Heart left ventricle (tissue), 16 donors: ENCODE measurements around the gene CFAP161. TPM values are rescaled to one million over a fixed set of nuclear protein-coding genes. Genes with fewer than 3 reads are reported as not detected.

Experiments used
- ATAC-seq, 4 donors: fragments of 200-7000 bp; cut with Tn5 transposase; one replicate each; pipeline ENCODE4 v1.9.1; 2020 to 2022; ENCODE audit warnings: moderate library complexity in 4 of 4, mild to moderate bottlenecking in 3 of 4, moderate number of reproducible peaks in 1 of 4
- DNase-seq, 5 donors: peaks; one replicate each; pipeline ENCODE4 v3.0.0-alpha.2; 2020
- H3K27ac ChIP-seq, 12 donors: fragments of 200-600 bp; sonication (generic) in 4 of 12; one replicate each; pipeline versions ENCODE4 v1.5.0 to v1.8.0; 2016 to 2022; ENCODE audit warnings: mild to moderate bottlenecking in 2 of 12
- H3K27me3 ChIP-seq, 9 donors: fragments of 200-600 bp; sonication (generic) in 2 of 9; one replicate each; pipeline versions ENCODE4 v1.5.1 to v1.8.0; 2016 to 2022; ENCODE audit warnings: mild to moderate bottlenecking in 3 of 9
- H3K36me3 ChIP-seq, 9 donors: fragments of 200-600 bp; sonication (generic) in 2 of 9; one replicate each; pipeline versions ENCODE4 v1.5.0 to v1.8.0; 2018 to 2022; ENCODE audit warnings: mild to moderate bottlenecking in 2 of 9
- H3K4me1 ChIP-seq, 12 donors: fragments of 200-600 bp; sonication (generic) in 4 of 12; one replicate each; pipeline versions ENCODE4 v1.5.0 to v1.8.0; 2016 to 2022; ENCODE audit warnings: mild to moderate bottlenecking in 3 of 12
- H3K4me3 ChIP-seq, 12 donors: fragments of 200-600 bp; sonication (generic) in 4 of 12; one replicate each; pipeline versions ENCODE4 v1.5.0 to v1.8.0; 2017 to 2022; ENCODE audit warnings: mild to moderate bottlenecking in 9 of 12, moderate library complexity in 4 of 12
- H3K9me3 ChIP-seq, 12 donors: fragments of 200-600 bp; sonication (generic) in 4 of 12; one replicate each; pipeline versions ENCODE4 v1.5.0 to v1.8.0; 2016 to 2022; ENCODE audit warnings: mild to moderate bottlenecking in 1 of 12
- CTCF ChIP-seq, 12 donors: fragments of 200-600 bp; sonication (generic) in 4 of 12; IDR thresholded peaks; one replicate each; pipeline versions ENCODE4 v1.5.0 to v1.8.0; 2018 to 2022; ENCODE audit warnings: antibody characterized with exemption in 12 of 12, mild to moderate bottlenecking in 5 of 12
- POLR2A ChIP-seq, 2 donors: fragments of 450-650 bp; IDR thresholded peaks; one replicate each; pipeline ENCODE4 v1.6.1; 2017; ENCODE audit warnings: antibody characterized with exemption in 2 of 2, mild to moderate bottlenecking in 2 of 2, moderate library complexity in 2 of 2
- WGBS, 4 donors: extraction: QIAGEN DNeasy Blood & Tissue Kit in 2 of 4; methylation state at CpG; one replicate each; pipeline versions ENCODE4 v1.1.5 to v1.1.7; 2013 to 2018; 5-methylcytosine and 5-hydroxymethylcytosine counted together
- intact Hi-C, 10 donors: fragments of 100-400 bp; cut with DNase I; formaldehyde crosslinking; loops; one replicate each; pipeline versions ENCODE4 v1.11.1 to v1.14.2; 2022
- polyA plus RNA-seq, 2 donors: library from polyadenylated mRNA; stranded (reverse); fragments of 200-250 nt; gene quantifications; one replicate each; pipeline ENCODE4 v1.2.3, GENCODE V29; 2013
- total RNA-seq, 9 donors: library from RNA; depleted of rRNA in 2 of 9; stranded (reverse); fragments of >200 nt in 2 of 9; fragmentation: NEBNext Ultra II Directional in 3 of 9; extraction: Animal tissue kit (Norgen Biotek cat#: 25700) in 3 of 9; gene quantifications; one replicate each; pipeline versions ENCODE4 v1.1.0 to v1.2.4, GENCODE V29; 2016 to 2023
- donor health status: ischemic (EF 13 %, LVEDD 7.1; RV severe dilation, severe dysfunction).
- donor health status: healthy with polysubstance abuse.
- donor health status: DM: no; HTN: yes; CAD: no.
- donor health status: DM: no; HTN: no; CAD: no.
- donor health status: ischemic (EF 25% LVEDD 6.9; RV normal size, moderate dysfunction).
- donor health status: ischemic (EF 25% LVEDD 5.7; RV mildly dilated, moderate dysfunction).
- donor health status: healthy.
- donor health status: DM: yes; HTN: yes; CAD: no.
- donor health status: ischemic (EF 35%, LVEDD 5.7; RV mildly dilated, moderate dysfunction).
- donor health status: nonischemic (EF 11% LVEDD 7.7; RV severe dilation, severe dysfunction).
- donor health status: DM: yes; HTN: yes; CAD: no.
- donor health status: PGD.
- donor health status: ischemic (EF 29% LVEDD 5.4; RV normal size, mild dysfunction).
- donor health status: nonischemic (EF 23%, LVEDD 6.1; RV moderate dilation, normal function).

CFAP161 gene
- total and polyA plus RNA-seq, 11 donors = 0.22 to 2.0 (median 0.79) TPM; not detected in 2

DNA sequence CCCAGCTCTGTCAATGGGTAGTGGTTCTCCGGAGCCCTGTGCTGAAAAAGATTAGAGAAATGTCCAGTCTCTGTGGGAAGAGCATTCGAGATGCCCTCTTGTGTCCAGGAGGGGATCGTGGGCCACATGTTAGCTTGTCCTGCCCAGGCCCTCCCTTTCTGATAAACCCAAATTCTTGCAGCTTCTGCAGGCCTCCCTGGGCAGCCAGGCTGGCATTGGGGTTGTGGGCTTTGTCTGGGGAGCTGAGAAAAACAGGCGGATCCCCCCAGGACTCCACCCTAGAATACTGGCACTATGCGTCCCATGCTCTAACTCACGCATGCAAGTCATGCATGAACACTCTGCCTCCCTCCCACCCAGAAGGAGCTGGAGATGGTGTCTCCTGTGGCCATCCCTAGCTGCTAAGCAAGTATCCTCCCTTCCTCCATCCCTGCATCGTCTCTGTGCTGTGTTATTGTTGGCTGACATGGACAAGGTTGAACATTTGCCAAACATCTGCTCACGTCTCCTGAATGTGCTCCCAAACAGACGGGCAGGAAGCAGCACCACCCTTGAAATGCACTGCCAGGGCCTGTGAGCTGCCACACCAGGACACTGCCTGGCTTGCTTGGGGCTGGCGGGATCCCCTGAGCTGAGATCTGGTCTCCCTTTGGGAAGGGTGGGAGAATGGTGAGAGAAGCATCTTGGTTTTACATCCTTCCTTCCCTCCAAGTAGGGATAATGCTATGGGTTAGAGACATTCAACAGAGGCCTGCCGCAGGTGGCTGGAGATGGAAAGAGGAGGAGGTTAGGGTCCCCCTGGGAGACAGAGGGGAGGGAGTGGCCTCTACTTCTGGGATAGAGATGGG, 26.5 kb downstream of the CFAP161 start:
- peak; percentile 82 to 91 (median 88) for ATAC-seq
- Histone ChIP-seq H3K9me3 (no peaks in the 10 kb centered on the region), H3K27me3 (no peaks in the 10 kb centered on the region), H3K27ac (peak overlapping the region in 9 of 12 donors; percentile 18 to 76 (median 67)), H3K36me3 (no peaks in the 10 kb centered on the region), H3K4me3 (no peak overlapping the region), H3K4me1 (peaks cover 0 to 45% (median 30%) of the 10 kb centered on the region in 12 donors)
- WGBS, 4 donors = 35 to 44% (median 40%) methylated on average over 9 to 11 of the region's 11 CpGs
- TF ChIP-seq POLR2A (IDR thresholded peaks at IDR 0.05) (no peak), CTCF (IDR thresholded peaks at IDR 0.05) (no peak)
- intact Hi-C loops = loop anchor here in 2 of 10 donors (5.0 to 10.0 kb wide), 2 partner anchors 62 to 64 kb away; no protein-coding TSS in a partner anchor
- DNase-seq = peak; percentile 73 to 83 (median 76)

DNA sequence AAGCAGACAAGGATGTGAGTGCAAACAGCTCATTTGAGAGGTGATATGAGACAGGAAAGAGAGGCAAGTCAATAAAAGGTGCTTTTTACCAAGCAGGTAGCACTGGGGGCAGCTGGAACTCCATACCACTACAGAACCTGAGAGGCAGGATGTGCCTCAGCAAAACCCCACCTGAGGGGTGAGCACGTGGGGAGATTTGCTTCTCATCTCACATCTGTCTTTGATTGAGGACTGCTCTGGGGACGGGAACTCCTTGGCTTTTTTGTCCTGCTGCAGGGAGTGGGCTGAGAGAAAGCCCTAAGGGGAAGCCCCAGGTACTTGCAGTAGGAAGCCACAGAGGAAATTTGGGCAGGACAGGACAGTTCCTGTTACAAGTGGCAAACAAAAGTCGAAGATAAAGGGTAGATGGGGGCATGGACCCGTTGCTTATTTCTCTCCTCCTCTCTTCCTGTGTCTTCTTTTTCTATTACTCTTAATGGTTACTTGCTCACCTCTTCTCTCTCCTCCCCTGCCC, 27.1 kb downstream of the CFAP161 start:
- no peak for TF ChIP-seq POLR2A (IDR thresholded peaks at IDR 0.05)
- no peak for TF ChIP-seq CTCF (IDR thresholded peaks at IDR 0.05)
- no peak for DNase-seq
- WGBS, 4 donors = 34 to 52% (median 38%) methylated on average over 4 of the region's 4 CpGs
- intact Hi-C loops = loop anchor here in 2 of 10 donors (5.0 to 10.0 kb wide), 2 partner anchors 61 to 64 kb away; no protein-coding TSS in a partner anchor
- no peaks in the 10 kb centered on the region for H3K27me3 ChIP-seq
- peak in 1 of 4 donors; percentile 3 for ATAC-seq
- peaks cover 0 to 39% (median 26%) of the 10 kb centered on the region in 12 donors for H3K4me1 ChIP-seq
- H3K4me3 ChIP-seq = no peak overlapping the region
- H3K27ac ChIP-seq = peak overlapping the region in 11 of 12 donors; percentile 0 to 76 (median 63)
- no peaks in the 10 kb centered on the region for H3K9me3 ChIP-seq
- no peaks in the 10 kb centered on the region for H3K36me3 ChIP-seq

DNA sequence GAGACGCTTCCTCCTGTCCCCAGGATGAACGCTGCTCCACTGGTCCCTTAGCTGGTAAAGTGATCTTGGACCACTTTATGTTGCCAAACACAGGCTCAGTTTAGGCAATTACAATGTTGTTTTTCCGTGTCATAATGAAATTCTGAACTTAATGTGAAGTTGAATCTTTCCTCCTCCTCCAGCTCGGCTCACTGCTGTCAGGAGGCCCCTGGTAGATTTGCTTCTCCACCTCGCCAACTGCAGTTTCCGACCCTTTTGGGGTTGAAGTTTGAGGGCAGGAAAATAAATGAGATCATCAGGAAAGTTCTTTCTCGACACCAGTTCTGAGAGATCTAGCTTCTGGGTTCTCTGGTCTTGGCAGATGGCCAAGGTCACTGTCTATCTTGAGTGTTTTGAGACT, 27.8 kb downstream of the CFAP161 start:
- peak overlapping the region in 8 of 12 donors; percentile 0 to 76 (median 65) for H3K27ac ChIP-seq
- TF ChIP-seq CTCF (IDR thresholded peaks at IDR 0.05) (no peak), POLR2A (IDR thresholded peaks at IDR 0.05) (no peak)
- ATAC-seq (no peak), DNase-seq (peak in 1 of 5 donors; percentile 41)
- no peaks in the 10 kb centered on the region for H3K27me3 ChIP-seq
- H3K36me3 ChIP-seq = no peaks in the 10 kb centered on the region
- H3K4me1 ChIP-seq = peaks cover 0 to 46% (median 26%) of the 10 kb centered on the region in 12 donors
- no peak overlapping the region for H3K4me3 ChIP-seq
- intact Hi-C loops = loop anchor here in 2 of 10 donors (5.0 to 10.0 kb wide), 2 partner anchors 60 to 63 kb away; no protein-coding TSS in a partner anchor
- WGBS, 4 donors = 57 to 76% (median 66%) methylated on average over 7 of the region's 7 CpGs
- H3K9me3 ChIP-seq = no peaks in the 10 kb centered on the region
